HEK293T (cell line): ENCODE results near the gene RAB28.

Source experiments
- SUZ12 ChIP-seq: fragments of 450-650 bp; IDR thresholded peaks from 2 replicates; pipeline ENCODE4 v1.6.1; 2016; ENCODE audit warnings: mild to moderate bottlenecking
- TARDBP ChIP-seq: fragments of 450-650 bp; IDR thresholded peaks from 2 replicates; pipeline ENCODE4 v1.6.1; 2016

- no peak for TF ChIP-seq SUZ12
- no peak for TF ChIP-seq TARDBP
Measured at GRCh38 chr4:13441506-13441905, 42.6 kb downstream of the RAB28 start.
